Measurements from ENCODE around the gene GPR183. TPM values are rescaled to one million over a fixed set of nuclear protein-coding genes. Genes with fewer than 3 reads are reported as not detected.

Gene GPR183
- total and polyA plus RNA-seq, 2 donors (not counting 1 experiment from before 2014, with no cell fraction given): 0.27 TPM; not detected in 1

GRCh38 chr13:99316224-99316623 lies 9.0 kb upstream of the GPR183 start:
- no peaks in the 10 kb centered on the region for H3K9me3 ChIP-seq (ENCODE audit: control insufficient read depth, insufficient read depth, low read depth, low read length)
- H3K9ac ChIP-seq (ENCODE audit: insufficient read depth, low read length): no peak overlapping the region
- TF ChIP-seq CTCF (conservative IDR thresholded peaks at IDR 0.05 in 1 of 2, IDR thresholded peaks at IDR 0.05 in 1 of 2; ENCODE audit: low read depth in 1 of 2, low read length in 2 of 2): no peak
- no peak for TF ChIP-seq EZH2 (IDR thresholded peaks at IDR 0.05; ENCODE audit: low read length, missing control alignments)
- H3K4me1 ChIP-seq (ENCODE audit: control insufficient read depth, extremely low read depth, insufficient read depth, low read length): peaks cover 4% of the 10 kb centered on the region
- no peaks in the 10 kb centered on the region for H4K20me1 ChIP-seq (ENCODE audit: control insufficient read depth, extremely low read depth, insufficient read depth, low read length)
- no peaks in the 10 kb centered on the region for H3K27me3 ChIP-seq (ENCODE audit: control insufficient read depth, insufficient read depth, low read length)
- no peak overlapping the region for H3K4me3 ChIP-seq (replicated peaks in 1 of 4; ENCODE audit: control extremely low read depth in 1 of 4, insufficient read depth in 1 of 4, low read depth in 3 of 4, low read length in 4 of 4)
- DNase-seq (ENCODE audit: low read depth in 2 of 2): no peak
- H2AFZ ChIP-seq (ENCODE audit: low read length): no peak overlapping the region
- no peak overlapping the region for H3K27ac ChIP-seq (ENCODE audit: insufficient read depth, low read length)
- H3K79me2 ChIP-seq (ENCODE audit: control insufficient read depth, insufficient read depth, low read length): no peaks in the 10 kb centered on the region
- H3K4me2 ChIP-seq (ENCODE audit: extremely low read depth, insufficient read depth, low read length): no peak overlapping the region
- no peaks in the 10 kb centered on the region for H3K36me3 ChIP-seq (ENCODE audit: control insufficient read depth, insufficient read depth, low read length)

- H3K27me3 ChIP-seq (ENCODE audit: control insufficient read depth, insufficient read depth, low read length): no peaks in the 10 kb centered on the region
- no peak for DNase-seq (ENCODE audit: low read depth in 2 of 2)
- H3K79me2 ChIP-seq (ENCODE audit: control insufficient read depth, insufficient read depth, low read length): no peaks in the 10 kb centered on the region
- no peak overlapping the region for H2AFZ ChIP-seq (ENCODE audit: low read length)
- no peaks in the 10 kb centered on the region for H3K36me3 ChIP-seq (ENCODE audit: control insufficient read depth, insufficient read depth, low read length)
- H3K4me1 ChIP-seq (ENCODE audit: control insufficient read depth, extremely low read depth, insufficient read depth, low read length): peaks cover 6% of the 10 kb centered on the region
- TF ChIP-seq EZH2 (IDR thresholded peaks at IDR 0.05; ENCODE audit: low read length, missing control alignments) (no peak), CTCF (conservative IDR thresholded peaks at IDR 0.05 in 1 of 2, IDR thresholded peaks at IDR 0.05 in 1 of 2; ENCODE audit: low read depth in 1 of 2, low read length in 2 of 2) (no peak)
- H3K4me3 ChIP-seq (replicated peaks in 1 of 4; ENCODE audit: control extremely low read depth in 1 of 4, insufficient read depth in 1 of 4, low read depth in 3 of 4, low read length in 4 of 4): no peak overlapping the region
- H3K9ac ChIP-seq (ENCODE audit: insufficient read depth, low read length): no peak overlapping the region
- H3K9me3 ChIP-seq (ENCODE audit: control insufficient read depth, insufficient read depth, low read depth, low read length): no peaks in the 10 kb centered on the region
- H4K20me1 ChIP-seq (ENCODE audit: control insufficient read depth, extremely low read depth, insufficient read depth, low read length): no peaks in the 10 kb centered on the region
- H3K4me2 ChIP-seq (ENCODE audit: extremely low read depth, insufficient read depth, low read length): no peak overlapping the region
- peak overlapping the region; percentile 36 for H3K27ac ChIP-seq (ENCODE audit: insufficient read depth, low read length)
Measured at GRCh38 chr13:99315186-99315585, 8.0 kb upstream of the GPR183 start.

GRCh38 chr13:99314640-99315176 lies 7.5 kb upstream of the GPR183 start:
- Histone ChIP-seq H3K27ac (ENCODE audit: insufficient read depth, low read length) (peak overlapping the region; percentile 36), H4K20me1 (ENCODE audit: control insufficient read depth, extremely low read depth, insufficient read depth, low read length) (no peaks in the 10 kb centered on the region), H3K9me3 (ENCODE audit: control insufficient read depth, insufficient read depth, low read depth, low read length) (no peaks in the 10 kb centered on the region), H3K4me1 (ENCODE audit: control insufficient read depth, extremely low read depth, insufficient read depth, low read length) (peaks cover 10% of the 10 kb centered on the region), H3K79me2 (ENCODE audit: control insufficient read depth, insufficient read depth, low read length) (no peaks in the 10 kb centered on the region), H2AFZ (ENCODE audit: low read length) (no peak overlapping the region), H3K4me3 (replicated peaks in 1 of 4; ENCODE audit: control extremely low read depth in 1 of 4, insufficient read depth in 1 of 4, low read depth in 3 of 4, low read length in 4 of 4) (no peak overlapping the region), H3K9ac (ENCODE audit: insufficient read depth, low read length) (no peak overlapping the region), H3K4me2 (ENCODE audit: extremely low read depth, insufficient read depth, low read length) (no peak overlapping the region), H3K27me3 (ENCODE audit: control insufficient read depth, insufficient read depth, low read length) (no peaks in the 10 kb centered on the region), H3K36me3 (ENCODE audit: control insufficient read depth, insufficient read depth, low read length) (no peaks in the 10 kb centered on the region)
- TF ChIP-seq EZH2 (IDR thresholded peaks at IDR 0.05; ENCODE audit: low read length, missing control alignments) (no peak), CTCF (conservative IDR thresholded peaks at IDR 0.05 in 1 of 2, IDR thresholded peaks at IDR 0.05 in 1 of 2; ENCODE audit: low read depth in 1 of 2, low read length in 2 of 2) (no peak)
- peak in 1 of 2 donors; percentile 76 for DNase-seq (ENCODE audit: low read depth in 2 of 2)
